HG03103 (cell line): ENCODE data around the gene LDLRAD3.
"Not testable (repeated sequence)": the region's sequence is repeated elsewhere in the genome, so short reads cannot be mapped to it uniquely, and the experiment has no call there.

ENCODE experiments used
- ATAC-seq: cut with Tn5 transposase; IDR thresholded peaks from one replicate; pipeline ENCODE4 v1.9.1; 2021; ENCODE audit warnings: low read depth; ENCODE audit not compliant: unreplicated experiment

The LDLRAD3 gene

DNA sequence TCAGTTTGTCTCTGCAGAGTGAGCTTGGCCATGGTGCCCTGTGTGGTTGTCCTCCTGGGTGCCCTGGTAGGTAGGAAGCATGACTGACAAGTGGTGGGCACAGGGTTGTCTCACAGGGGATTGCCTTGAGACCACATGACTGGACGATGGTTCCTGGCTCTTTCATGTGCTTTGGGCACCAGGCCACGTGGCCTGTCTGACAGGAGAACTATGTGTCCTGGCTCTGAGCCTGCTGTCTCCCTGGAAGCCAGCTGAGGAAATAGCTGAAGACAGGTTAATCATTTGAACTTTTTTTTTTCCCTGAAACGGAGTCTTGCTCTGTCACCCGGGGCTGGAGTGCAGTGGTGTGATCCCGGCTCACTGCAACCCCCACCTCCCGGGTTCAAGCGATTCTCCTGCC is 93.2 kb downstream of the LDLRAD3 start:
- no peak for ATAC-seq

DNA sequence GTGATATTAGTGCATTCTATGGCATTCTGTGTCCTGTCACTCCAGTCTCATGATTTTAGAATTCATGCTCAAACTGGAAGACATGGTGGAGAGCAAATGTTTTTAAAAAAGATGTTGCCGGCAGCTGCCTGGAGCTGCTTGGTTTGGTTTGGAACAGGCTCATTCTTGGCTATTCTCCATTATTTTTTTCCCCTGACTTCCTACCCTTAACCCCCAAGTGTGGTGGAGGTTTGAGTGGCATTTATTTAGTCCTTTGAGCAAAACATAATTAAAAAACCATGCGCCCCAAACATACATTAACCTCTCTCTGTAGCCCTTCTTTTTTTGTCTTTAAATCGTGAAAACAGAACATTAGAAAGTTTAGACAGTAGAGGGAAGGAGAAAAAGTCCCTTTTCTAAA is 94.7 kb downstream of the LDLRAD3 start:
- ATAC-seq, result no peak

DNA sequence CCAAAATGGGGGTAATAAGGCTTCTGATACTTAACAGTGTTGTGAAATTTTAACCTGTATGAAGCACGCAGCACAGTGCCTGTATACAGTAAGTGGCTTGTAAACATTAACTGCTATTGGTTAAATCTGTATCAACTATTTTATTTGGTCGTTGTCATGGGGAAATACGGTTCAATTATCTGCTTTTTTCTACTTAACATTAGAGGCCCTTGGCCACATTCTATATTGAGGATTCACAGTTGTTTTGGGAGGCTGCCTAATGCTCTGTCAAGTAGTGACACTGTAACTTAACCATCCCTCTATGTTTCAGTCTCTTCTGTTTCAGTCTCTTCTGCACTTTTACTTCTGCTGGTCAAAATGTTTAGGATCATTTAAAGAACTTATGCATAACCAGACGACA is 95.6 kb downstream of the LDLRAD3 start:
- no peak for ATAC-seq

DNA sequence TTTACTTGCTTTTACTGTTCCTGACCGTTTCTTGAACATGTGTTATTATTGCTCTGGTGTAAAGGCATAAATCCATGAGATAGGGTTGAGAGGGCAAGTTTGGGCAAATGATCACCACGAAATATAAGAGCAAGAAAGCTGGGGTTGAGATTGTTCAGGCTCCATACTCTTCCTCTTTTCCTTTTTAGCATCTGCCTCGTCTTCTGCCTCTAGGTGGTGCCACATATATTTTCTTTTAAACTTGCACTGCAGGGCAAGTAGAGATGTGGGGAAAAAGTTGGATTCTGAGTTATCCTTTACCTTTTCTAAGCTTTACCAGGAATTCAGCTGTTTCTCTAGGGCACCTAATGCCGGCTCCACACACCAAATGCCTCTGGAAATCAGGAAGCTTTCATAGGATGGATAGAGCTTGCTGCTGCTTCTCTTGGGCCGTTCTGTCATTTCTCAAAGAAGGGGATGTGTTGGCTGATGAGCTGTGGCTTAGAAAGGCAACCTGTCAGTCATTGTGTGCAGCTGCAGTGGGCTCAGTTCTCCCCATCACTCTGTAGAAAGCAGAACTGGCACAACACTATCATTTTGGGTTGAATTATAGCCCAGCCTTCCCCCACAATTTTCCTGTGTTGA is 98.2 kb downstream of the LDLRAD3 start:
- ATAC-seq, result no peak

DNA sequence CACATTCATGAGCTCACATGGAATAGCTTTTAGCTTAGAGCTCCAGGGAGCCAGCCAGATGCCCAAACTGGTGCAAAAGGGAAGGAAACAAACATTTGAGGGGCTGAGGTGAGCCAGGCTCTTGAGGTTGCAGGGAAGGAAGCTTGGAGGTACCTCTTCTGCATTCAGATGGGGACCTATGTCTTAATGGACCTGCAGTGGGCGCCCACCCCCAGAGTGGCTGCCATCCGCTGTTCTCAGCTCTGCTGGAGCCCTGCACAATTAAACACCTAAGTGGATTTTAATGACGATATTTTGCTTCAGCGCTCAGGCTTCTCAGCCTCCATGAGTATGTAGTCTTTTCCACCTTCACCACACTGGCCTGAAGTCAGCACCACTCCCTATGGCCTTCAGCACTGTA is 100.8 kb downstream of the LDLRAD3 start:
- ATAC-seq, result no peak

DNA sequence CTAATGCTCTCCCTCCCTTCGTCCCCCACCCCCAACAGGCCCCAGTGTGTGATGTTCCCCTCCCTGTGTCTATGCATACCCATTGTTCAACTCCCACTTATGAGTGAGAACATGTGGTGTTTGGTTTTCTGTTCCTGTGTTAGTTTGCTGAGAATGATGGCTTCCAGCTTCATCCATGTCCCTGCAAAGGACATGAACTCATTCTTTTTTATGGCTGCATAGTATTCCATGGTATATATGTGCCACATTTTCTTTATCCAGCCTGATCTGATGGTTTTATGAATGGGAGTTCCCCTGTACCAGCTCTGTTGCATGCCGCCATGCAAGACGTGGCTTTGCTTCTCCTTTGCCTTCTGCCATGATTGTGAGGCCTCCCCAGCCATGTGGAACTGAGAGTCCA is 102.1 kb downstream of the LDLRAD3 start:
- not testable (repeated sequence) for ATAC-seq

DNA sequence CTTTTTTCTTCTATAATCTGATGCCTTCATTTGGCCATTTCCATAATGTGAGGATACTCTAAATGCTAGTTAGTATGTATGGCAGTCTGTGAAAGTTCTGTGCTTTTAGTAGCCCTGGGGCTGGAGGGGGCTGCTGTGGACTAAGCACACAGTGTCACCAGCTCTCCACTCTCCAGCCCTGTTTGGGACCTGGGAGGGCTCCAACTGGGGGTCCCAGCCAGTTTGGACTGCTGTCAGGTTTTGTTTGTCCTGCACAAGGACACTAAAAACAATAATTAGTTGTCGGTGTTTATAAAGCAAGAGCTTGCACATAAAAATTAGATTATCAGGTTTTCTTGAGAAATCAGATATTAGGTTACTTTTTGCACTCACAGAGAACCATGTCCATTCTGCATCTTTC is 103.1 kb downstream of the LDLRAD3 start:
- ATAC-seq, result no peak

DNA sequence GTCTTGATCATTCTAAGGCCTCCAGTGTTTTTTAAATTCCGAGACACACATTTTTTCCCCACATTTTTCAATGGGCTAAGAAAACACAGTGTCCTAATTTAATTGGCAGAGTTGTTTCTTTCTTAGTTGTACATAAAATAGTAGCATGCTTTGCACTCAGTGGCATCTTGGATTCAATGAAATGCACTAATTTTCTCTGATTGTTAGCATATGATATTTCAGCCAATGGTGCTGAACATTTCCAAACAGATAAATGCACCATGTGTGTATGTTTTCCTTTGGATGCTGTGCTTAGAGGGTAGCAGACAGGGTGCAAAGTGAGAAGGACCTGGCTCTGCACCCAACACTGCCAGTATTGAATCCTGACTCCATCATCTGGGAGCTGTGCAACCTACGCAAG is 103.5 kb downstream of the LDLRAD3 start:
- no peak for ATAC-seq

DNA sequence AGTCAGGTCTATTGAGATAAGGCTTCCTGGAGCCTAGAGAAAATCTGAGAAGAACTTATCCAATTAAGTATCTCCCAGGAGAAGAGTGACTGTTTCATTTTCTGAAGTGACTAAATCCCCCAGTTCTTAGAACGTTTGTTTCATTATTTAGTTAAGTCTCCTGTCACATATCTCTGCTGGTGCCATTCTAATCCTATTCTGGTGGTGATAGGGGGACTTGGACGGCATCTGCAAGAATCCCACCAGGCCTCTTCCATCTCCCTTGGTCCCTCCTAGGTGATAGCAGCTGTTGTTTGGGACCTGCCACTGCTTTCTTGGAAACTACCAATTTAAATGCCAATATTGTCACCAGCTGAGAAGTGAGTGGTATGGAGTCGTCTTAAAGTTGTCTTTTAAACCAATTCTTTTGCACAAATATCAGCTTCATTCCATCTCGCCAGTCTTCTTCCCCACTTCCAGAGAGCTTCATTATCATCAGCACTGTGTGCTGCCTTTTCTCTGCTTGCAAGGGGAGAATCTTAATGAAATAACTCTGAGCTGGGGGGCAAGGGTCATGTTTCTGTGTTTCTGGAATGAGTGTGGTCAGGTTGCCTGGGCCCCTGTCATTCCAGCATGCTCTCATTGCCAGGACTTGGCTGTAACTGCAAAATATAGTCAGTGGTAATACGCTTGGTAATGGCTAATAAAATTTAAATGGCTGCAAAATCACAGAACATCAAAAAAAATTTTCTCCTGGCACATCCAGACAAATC is 104.8 kb downstream of the LDLRAD3 start:
- ATAC-seq, result no peak

DNA sequence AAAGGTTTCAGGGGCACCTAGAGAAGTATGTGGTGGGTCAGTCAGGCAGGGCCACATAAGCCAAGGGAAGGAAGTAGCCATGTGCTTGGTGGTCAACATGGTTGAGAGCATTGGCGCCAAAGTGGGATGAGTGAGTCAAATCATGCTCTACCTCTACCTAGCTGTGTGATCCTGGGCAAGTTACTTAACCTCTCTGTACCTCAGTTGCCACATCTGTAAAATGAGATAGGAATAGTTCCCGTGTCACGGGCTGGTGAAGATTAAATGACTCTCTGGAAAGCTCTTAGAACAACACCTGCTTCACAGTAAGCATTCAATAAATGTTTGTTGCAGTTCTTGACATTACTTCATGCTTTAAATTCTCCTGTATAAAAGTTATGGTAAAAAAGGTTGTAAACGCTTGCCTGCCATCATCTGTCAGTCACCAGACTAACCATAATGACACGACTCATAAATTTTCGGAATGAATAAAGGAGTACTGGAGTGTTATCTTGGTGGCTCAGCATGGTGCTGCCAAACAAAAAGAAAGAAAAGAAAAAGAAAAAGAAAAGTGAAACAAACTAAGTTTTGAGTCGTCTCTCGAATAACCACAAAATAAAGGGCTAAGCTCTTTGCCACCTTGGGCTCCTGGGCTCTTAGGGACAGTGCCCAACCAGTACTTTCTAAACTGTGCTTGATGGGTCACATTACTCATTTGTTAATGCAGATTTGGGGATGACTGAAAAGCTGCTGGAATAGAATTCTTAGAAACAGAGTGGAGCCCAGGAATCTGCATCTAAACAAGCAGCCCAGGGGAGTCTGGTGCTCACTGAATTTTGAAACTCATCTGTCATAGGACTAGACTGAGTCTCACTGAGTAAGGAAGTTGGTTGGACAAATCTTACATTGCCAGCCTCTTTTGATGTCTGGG is 107.6 kb downstream of the LDLRAD3 start:
- no peak for ATAC-seq

DNA sequence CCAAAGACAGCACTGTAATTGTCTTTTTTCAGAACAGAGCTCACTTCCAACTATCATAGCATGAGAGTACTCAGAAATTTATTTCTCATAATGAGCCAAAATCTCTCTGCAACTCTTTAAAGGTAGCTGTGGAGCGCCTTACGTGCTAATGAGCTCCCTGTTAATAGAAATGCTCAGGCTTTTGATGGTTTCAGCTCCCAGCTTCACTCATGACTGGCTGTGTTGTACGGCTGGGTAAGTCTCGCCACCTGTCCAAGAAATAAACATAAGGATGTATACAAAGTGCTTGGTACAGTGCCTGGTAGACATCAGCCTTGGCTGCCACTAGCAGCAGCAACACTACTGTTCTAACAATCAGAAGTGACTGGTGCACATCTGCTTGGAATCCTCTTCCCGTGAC is 109.4 kb downstream of the LDLRAD3 start:
- no peak for ATAC-seq

DNA sequence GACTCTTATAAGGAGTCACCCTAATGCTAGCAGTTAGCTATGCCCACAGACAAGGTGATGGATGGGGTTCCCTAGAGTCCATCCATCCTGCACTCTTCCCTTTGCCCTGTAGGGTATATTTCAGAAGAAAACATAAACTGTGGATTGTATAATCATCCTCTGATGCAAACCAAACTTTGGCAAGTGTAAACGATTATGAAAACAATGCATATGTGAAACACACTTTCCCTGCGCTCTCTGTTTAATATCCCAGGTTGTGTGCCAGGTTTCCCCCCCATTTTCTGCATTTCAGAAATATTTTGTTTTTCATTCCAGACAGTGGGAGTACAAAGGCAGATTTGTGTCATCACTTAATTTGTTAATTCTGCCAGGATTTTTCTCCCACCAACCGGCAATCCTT is 110.0 kb downstream of the LDLRAD3 start:
- ATAC-seq, result no peak

DNA sequence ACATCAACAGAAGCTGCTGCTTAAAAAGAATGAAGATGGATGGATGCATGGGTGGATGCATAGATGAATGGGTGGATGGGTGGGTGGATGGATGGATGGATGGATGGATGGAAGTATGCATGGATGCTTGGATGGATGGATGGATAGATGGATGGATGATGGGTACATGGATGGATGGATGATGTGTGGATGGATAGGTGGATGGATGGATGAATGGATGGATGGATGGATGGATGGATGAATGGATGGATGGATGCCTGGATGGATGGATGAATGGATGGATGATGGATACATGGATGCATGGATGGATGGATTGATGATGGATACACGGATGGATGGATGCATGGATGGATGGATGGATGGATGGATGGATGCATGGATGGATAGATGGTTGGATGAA is 110.8 kb downstream of the LDLRAD3 start:
- no peak for ATAC-seq

DNA sequence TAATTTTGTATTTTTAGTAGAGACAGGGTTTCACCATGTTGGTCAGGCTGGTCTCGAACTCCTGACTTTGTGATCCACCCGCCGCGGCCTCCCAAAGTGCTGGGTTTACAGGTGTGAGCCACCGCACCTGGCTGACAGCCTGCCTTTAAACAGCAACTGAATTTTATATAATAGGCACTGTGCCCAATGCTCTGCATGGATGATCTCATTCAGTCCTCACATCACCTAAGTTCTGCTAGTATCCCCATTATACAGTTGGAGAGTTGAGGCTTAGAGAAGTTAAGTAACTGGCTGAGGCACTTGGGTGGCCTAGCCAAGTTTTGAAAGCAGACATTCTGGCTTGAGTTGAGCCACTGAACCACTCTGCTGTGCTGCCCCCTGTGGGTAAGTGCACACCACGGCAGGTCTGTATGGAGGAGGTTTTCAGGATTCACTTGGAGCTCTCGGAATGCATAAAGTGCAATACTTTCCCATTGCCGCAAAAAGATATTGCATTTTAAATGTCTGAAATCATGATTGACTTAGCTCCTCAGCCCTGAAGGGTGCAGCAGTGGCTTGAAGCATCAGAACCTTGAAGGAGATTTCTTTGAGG is 112.4 kb downstream of the LDLRAD3 start:
- no peak for ATAC-seq

DNA sequence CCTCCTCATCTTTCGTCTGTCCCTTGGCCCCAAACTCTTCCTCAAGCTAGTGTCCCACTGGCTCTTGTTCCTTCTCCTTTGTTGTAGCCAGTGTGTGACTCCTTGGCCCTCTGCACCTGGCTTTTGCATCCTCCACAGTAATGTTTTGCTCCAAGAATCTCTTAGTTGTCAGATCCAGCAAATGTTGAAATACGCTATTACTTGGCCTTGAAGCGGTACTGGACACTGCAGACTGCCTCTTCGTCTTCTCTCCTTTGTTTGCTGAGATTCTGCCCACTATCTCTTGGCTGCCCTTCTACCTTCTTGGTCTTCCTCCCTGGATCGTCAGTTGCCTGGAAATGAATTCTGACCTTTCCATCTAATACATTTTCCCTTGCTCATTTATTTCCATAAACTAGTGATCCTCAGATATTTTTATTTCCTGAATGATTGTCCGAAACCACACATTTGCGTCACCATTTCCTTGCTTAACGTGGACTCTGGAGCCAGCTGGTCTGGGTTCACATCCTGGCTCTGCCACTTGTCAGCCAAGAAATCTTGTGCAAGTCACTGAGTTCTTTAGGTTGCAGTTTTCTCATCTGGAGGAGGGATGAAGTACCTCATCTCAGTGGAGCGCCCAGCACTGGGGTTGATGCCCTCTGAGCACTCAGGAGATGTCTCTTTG is 113.6 kb downstream of the LDLRAD3 start:
- no peak for ATAC-seq

DNA sequence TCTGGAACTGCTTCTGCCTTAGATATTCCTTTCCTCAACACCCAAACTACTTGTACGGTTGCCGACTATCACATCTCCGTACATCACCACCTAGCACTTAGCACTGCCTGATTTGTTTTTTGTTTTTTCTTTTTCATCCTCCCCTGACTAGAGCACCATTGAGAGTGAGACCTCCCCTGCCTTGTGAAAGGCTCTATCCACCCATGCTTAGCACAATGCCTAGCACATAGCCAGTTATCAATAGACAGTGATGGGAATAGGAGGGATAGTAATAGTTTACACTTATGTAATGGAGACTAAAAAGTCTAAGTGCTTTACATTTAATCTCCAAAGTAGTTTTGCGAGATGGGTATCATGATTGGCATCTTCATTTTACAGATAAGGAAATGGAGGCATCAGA is 115.8 kb downstream of the LDLRAD3 start:
- no peak for ATAC-seq

DNA sequence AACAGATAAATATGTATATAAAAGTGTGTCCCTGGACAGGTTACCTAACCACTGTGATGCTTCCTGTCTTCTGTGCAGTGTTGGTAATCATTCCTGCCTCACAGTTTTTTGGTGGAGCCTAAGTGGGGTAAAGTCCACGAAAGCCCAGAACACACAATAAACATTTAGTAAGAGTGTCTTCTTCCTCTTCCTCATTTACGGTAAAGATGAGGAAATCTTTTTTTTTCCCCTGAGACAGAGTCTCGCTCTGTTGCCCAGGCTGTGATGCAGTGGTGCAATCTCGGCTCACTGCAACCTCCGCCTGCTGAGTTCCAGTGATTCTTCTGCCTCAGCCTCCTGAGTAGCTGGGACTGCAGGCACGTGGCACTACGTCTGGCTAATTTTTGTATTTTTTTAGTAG is 117.1 kb downstream of the LDLRAD3 start:
- ATAC-seq, result no peak

DNA sequence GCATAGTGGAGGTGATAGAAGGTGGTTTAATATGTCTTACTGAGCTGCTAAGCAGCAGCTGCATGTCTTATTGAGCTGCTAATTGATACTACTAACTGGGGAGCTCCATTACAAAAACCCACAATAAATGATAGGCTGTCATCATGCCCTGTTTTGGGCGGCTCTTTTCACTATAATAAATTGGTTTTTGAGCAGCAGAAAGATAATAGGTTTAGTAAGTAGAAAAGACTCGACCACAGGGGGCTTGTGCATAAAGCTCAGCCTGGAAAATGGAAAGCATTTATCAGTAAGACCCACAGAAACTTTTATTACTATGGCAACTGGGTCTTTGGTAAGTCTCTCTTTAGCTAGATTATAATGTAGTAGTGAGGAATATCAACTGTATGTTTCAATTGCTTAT is 117.6 kb downstream of the LDLRAD3 start:
- ATAC-seq, result no peak

DNA sequence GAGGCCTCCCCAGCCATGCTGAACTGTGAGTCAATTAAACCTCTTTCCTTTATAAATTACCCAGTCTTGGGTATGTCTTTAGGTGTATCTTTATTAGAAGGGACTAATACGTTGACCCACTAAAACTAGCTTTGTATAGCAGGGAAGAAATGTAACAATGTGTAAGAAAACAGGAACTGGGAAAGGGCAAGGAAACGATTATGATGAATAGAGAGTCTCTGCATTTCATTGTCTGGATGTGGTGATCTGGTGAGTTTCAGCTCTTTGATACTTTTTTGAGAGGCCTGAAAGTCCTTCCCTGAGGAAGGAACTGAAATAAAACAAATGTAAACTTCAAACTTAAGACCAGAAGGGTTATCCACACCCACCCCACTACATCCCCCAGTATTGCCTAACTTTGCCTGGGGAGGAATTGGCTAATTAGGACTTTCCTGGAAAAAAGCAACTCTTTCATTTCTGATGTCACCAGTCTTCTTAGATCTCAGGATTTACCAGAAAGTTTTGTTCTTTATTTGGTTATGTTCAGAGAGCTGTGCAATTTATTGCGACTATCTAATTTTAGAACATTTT is 119.0 kb downstream of the LDLRAD3 start:
- no peak for ATAC-seq

DNA sequence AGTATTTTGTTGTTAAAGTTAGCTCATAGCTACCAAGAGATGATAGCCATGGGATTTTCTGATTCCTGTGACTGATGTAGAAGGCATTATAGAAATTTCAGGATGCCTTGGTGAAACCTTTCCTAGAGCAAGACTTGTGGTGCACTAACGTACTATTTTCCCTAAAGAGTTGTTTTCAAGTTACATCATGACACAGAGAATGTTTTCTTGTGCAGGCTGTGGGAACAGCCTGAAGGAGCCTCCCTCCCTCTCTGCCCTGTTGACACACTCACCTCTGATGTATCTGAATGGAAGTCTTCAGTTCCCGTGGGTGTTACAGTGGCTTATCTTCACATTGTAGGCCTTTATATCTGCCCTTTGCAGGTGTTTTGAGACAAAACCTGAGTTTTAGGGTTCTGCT is 121.6 kb downstream of the LDLRAD3 start:
- no peak for ATAC-seq
